HG03460 (cell line): ENCODE data around the gene PANK4.

Experiments used
- ATAC-seq: cut with Tn5 transposase; IDR thresholded peaks from one replicate; pipeline ENCODE4 v1.9.1; 2021; ENCODE audit not compliant: unreplicated experiment

The PANK4 gene

DNA sequence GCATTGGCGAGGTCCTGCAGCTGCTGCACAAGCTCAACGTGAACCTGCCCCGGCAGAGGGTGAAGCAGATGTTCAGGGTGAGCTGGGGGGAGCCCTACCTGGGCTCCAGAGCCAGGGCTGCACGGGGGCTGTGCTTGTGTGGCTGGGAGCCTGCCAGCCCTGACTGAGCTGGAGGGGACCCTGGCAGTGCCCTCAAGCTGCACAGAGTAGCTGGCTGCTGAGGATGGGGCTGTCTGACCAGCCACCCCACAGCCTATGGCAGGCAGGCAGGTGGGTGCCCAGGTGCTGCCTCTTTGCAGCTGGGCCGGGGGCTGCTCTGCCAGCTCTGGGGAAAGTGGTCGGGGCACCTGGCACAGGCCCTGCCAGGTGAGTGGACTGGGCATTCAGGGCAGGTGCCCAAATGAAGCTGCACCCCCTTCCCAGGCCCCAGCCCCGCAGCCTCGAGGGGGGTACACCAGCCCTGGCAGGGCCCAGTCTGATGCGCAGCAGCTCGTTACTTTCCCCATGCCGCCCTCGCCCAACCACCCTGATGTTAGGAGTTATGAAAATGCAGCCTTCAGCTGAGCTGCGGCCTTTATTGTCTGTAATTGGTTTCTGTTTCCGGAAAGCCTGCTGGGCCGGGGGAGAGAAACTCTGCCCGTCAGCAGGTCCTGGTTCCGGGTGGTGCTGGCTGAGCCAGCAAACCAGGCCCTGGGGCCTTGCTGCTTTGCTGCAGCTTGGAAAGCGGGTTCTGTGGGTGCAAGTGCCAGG, 46.0 kb downstream of the PANK4 start:
- no peak for ATAC-seq

GRCh38 chr1:2479618-2480017, 46.8 kb downstream of the PANK4 start:
- ATAC-seq: no peak

- no peak for ATAC-seq
These were observed 47.2 kb downstream of the PANK4 start for GRCh38 chr1:2479186-2479585.

DNA sequence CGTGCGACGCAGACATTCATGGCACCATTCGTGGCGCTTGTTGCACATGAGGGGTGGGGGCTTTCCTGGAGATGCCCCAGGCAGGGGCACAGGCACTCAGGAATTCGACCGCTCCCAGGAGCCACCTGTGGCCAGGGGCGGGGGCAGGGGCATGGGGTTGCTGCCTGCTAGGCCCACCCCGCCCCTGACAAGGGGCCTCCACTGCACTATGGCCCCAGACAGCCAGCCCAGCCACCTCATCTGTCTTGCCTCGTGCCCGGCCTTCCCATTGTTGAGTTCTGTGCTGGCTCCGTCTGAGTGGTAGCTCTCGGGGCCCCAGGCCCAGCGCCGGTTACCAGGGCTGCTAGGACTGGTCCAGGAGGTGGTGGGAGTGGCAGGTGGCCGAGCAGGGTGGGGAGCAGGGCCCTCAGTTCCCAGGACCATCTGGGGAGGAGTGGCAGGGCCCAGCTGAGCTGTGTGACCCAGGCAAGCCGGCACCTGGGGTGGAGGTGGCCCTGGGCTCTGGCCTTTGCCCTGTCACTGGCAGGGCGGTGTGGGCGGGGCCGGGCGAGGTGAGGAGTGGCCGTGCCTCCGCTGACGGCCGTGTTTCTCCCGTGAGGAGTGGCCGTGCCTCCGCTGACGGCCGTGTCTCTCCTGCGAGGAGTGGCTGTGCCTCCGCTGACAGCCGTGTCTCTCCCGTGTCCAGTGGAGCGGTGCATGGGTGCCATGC, 48.5 kb downstream of the PANK4 start:
- no peak for ATAC-seq

DNA sequence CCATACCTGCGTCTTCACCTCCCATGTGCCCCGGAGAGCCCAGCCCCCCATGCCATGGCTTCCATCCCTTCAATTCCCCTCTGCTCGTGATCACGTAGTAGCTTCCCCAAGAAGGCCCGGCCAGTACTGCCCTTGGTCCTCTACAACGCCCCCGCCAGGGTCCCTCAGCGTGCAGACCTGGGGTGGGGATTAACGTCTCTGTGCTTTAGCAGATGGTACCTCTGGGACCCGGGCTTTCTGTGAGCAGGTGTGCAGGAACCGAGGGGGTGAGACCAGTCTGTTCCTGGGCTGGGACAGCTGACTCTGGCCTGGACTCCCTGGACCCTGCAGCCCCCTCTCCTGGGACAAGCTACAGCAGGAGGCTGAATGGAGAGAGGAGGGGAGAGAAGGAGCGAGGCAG, 49.1 kb downstream of the PANK4 start:
- no peak for ATAC-seq

DNA sequence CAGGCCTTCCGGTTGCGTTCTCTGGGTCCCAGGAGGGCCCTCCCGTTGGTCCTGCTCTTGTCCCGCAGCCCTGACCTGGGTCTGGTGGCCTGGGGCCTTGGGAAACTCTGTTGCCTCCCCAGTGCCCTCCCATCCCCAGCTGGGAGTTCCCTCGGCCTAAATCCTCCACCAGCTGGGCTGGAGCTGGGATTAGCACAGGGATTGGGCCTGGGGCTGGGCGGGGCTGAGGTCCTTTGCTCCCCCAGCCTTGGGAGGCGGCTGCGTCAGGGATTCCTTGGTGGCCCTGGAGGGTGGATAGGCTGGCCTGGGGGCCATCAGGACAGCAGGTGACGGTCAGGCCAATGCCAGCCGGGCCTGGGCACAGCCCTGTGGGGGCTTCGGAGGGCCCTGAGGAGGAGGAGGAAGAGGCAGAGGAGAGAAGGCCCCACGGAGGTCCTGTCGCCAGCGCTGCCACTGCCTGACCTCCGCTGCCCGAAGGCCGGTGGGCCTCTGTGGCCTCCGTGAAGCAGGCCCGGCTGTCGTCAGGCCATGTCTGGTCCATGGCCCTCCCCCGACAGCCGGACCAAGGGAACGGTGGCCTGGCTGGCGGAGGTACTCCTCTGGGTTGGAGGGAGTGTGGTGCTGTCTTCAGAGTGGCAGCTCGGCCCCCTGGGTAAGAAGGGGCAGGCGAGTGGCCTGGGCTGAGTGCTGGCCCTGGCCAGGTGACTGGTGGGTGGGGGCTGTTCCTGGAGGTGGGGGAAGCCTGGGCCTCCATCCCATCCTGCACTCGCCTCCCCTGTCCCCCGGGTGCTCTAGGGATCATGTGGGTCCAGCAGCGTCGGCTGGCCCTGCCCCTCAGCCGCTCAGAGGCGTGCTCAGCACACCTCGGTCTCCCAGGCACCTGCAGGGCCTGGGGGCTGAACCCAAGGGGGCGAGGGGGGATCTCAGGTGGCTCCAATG, 50.1 kb downstream of the PANK4 start, which contains the start of gene PLCH2:
PLCH2 (plus strand) TSS at position 229 of the 939 bp plus-strand sequence; CDS start at position 529, 300 bp downstream.
- ATAC-seq: no peak

DNA sequence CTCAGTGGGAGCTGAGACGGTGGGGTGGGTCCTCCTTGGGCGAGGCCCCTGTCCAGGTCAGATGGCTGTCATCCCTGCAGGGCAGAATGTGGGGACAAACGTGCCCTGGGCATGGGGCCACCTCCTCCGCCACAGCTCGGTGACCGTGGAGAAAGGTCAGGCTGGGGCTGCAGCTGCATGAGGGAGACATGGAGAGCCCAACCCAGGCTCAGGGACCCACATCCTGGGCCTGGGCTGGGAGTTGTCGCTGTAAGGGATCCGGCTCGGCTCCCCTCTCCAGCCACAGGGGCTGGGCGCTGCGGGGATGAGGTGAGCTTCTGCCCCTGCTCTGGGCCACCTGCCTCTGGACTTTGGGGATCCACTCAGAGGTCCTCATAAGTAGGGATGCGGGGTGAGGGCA, 50.8 kb downstream of the PANK4 start:
- ATAC-seq: no peak

DNA sequence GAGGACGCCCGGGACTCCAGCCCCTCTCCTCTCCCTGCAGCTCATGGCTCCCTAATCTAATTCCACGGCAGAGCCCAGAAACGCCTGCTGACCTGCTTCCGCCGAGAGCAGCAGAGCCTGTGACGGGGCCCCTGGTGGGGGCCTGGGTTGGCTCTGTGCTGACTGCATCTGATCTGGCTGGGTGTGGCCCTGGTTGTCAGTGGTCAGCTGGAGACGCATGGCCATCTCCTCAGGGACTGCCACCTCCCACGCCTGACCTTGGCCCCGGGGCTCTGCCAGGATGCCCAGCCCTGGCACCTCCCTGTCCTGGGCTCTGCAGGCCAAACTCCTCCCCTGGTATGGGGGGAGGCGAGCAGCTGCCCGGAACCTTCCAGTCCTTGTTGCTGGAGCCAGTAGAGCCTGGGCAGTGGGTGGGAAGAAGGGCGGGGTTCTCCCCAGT, 51.4 kb downstream of the PANK4 start:
- no peak for ATAC-seq

DNA sequence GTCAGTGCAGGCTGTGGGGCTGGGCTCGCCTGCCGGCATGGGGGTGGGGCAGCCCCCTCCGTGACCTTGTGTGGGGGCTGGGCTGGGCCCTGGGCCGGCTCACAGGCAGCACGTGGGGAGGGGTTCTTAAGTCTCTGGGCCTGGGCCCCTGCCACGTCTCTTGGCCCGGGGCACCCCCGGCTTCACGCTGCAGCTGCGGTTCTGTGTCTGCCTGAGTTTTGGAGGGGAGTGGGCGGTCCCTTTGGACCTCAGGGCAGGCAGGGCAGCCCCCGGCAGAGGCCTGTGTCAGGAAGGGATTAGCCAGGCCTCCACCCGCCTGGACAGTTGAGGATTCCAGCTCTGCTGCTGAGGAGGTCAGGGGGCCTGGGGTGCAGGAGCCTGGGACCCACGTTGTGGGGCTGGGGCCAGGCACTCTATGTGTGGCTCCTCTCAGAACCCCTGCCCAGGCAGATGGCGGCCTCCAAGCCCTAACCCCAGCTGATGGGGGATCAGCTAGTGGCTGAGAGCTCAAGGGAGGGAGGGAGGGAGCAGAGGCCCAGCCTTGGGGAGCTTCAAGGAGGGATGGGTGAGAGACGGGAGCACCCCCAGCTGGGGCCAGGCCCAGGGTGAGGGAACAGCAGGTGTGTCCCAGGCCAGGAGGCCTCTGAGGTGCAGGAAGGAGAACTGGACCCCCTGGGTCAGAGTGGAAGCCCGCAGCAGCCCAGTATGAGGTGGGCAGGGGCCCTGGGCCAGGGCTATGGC, 52.1 kb downstream of the PANK4 start:
- no peak for ATAC-seq

DNA sequence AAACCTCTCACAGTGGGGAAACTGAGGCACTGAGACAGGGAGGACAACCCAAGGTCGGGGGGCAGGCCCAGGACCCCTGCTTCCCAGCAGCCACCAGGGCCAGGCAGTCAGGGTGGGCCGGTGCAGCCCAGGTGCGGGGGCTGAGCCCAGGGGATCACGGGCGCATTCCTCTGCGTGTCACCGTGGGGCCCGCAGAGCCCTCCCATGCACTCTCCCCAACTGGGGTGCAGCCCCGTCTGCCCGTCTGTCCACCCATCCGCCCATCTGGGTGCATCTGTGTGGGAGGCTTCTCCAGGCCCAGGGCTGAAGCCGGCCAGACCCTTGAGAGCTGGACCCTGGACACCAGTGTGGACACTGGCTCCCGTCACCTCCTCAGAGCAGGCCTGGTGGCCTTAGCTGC, 53.2 kb downstream of the PANK4 start:
- ATAC-seq: no peak

GRCh38 chr1:2472561-2473177, 53.7 kb downstream of the PANK4 start:
- ATAC-seq: no peak

- no peak for ATAC-seq
These were observed 54.3 kb downstream of the PANK4 start for GRCh38 chr1:2472109-2472508.

- no peak for ATAC-seq
These were observed 54.8 kb downstream of the PANK4 start for GRCh38 chr1:2471587-2472001.

GRCh38 chr1:2471159-2471471, 55.3 kb downstream of the PANK4 start:
- no peak for ATAC-seq

GRCh38 chr1:2470290-2471158, 55.9 kb downstream of the PANK4 start:
- no peak for ATAC-seq

DNA sequence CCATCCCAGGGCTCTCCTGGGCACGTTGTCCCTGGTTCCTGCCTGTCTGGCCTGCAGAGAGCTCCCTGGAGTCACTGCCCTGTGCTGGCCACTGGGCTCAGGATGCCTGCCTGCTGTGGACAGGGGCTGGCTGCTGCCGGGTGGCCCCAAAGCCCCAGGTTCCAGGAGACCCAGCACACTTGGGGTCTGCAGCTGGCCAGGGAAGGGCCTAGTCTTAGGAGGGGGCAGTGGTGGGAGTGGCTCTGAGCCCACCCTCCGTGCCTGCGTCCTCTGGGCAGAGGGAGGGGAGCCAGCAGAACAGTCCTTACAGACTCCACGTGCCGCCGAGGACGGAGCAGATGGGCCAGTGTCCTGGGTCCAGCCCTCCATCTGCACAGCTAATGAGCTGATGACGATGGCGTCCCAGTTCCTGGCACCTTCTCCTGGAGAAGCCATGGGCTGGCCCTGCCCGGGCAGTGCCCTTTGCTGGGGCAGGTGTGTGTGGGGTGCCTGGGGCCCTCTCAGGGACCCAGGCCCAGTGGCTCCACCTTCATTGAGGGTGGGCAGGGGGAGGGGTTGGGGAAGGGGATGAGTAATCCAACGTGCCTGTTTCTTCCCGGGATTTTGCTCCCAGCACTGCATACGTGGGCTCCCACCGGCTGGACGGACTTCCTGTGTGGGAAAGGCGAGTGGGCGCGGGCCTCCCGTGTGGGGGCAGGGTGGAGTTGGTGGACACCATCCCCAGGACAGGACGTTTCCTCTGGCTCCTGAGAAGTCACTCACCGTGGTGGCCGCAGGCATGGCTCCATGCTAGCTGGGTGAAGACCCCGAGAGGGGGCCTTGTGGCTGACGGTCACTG, 57.1 kb downstream of the PANK4 start:
- no peak for ATAC-seq

- ATAC-seq: no peak
These were observed 57.9 kb downstream of the PANK4 start for GRCh38 chr1:2468540-2468939.

DNA sequence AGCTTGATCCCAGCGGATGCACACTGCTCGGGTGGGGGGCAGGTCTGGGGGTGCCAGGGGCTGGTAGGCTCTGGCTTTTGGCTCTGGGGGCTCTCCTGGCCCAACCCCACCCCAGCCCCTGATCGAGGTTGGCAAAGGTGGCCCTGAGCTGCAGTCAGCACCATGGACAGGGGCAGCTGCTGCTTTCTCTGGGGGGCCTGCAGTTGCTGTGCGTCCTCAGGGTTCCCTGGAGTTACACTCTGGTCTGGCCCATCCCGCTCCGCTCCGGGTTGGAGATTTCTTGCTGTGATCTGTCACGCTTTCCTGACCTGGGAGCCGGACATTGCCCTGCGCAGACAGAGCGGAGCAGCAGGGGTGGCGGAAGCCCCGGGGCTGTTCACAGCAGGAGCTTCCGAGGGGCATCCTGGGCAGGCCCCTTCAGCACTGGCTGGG, 58.3 kb downstream of the PANK4 start:
- no peak for ATAC-seq
